HTR-8/SVneo (cell line): ENCODE results near the gene SEC23IP.
"Not testable (repeated sequence)": the region's sequence is repeated elsewhere in the genome, so short reads cannot be mapped to it uniquely, and the experiment has no call there.

Source experiments
- DNase-seq: peaks from one replicate; pipeline ENCODE4 v3.0.0; 2011; ENCODE audit warnings: low spot score, mixed read lengths; ENCODE audit not compliant: insufficient read length
- FAIRE-seq: peaks from 2 replicates; lab custom pipeline; 2011; peaks lifted over from hg19 to GRCh38; lab: Jason Lieb, UNC

SEC23IP gene

DNA sequence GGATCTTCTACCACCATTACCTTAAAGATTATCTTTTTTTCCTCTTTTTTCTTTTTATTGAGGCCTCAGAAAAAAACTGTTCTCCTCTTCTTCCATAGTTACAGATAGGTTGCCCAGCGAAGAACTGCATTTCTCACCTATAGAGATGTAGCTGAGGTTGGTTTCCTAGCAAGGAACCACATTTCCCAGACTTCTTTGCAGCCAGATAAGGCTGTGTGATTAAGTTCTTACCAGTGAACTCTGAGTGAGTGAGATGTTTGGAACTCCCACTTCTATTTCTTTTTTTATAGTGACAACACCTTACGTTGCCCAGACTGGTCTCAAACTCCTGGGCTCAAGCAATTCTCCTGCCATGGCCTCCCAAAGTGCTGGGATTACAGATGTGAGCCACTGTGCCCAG is 14.0 kb upstream of the SEC23IP start:
- no peak for DNase-seq
- no peak for FAIRE-seq

DNA sequence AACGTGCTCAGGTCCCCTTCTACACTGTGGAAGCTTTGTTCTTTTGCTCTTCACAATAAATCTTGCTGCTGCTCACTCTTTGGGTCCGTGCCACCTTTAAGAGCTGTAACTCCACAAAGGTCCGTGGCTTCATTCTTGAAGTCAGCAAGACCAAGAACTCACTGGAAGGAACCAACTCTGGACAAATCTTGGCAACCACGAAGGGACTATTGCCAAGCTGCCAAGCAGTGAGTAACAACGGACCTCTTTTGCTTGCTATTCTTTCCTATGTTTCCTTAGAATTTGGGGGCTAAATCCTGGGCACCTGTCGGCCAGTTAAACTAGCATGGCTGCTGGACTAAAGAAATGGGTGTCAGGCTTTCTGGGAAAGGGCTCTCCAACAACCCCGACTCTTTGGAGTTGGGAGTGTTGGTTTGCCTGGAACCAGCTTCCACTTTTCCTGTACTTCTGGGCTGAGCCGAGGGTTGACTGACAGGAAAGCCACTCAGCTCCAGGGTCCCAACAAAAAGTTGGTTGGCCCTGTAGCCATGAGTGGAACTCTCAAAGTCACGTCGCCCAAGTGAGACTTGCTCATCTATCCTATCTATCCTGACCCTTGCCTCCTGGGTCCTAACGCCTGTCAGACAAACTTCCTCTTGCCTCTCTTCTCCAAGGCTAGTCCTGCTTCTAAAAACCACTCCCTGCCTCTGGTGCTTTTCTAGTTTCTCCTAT is 8.5 kb upstream of the SEC23IP start:
- DNase-seq, FAIRE-seq: not testable (repeated sequence)

DNA sequence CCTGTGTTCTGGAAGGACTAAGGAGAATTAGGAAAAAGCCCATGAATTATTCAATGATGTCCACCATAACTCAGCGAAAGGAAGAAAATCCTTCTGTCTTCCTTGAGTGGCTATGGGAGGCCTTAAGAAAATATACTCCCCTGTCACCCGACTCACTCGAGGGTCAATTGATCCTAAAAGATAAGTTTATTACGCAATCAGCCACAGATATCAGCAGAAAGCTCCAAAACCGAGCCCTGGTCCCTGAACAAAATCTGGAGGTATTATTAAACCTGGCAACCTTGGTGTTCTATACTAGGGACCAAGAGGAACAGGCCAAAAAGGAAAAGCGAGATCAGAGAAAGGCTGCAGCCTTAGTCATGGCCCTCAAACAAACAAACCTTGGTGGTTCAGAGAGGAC is 6.5 kb upstream of the SEC23IP start:
- not testable (repeated sequence) for DNase-seq, FAIRE-seq

DNA sequence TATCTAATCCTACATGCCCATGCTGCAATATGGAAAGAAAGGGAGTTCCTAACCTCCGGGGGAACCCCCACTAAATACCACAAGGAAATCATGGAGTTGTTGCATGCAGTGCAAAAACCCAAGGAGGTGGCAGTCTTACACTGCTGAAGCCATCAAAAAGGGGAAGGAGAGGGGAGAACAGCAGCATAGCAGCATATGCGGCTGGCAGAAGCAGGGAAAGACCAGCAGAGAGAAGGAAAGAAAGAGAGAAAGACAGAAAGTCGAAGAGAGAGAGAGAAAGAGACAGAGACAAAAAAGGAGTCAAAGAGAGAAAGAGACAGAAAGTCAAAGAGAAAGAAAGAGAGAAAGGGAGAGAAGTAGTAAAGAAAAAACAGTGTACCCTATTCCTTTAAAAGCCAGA is 3.8 kb upstream of the SEC23IP start:
- FAIRE-seq, DNase-seq: not testable (repeated sequence)

DNA sequence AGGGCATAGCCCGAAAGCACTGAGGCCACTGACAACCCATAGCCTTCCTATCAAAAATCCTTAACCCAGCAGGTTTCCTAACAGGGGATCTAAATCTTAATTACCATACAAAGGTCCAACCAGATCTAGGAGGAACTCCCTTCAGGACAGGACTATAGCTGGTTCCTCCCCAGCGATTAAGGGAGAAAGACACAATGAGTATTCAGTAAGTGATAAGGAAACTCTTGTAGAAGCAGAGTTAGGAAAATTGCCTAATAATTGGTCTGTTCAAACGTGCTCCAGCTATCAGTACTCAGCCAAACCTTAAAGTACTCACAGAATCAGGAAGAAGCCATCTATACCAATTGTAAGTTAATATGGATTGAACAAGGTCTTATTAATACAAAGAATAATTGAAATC is 3.3 kb upstream of the SEC23IP start:
- not testable (repeated sequence) for DNase-seq, FAIRE-seq

DNA sequence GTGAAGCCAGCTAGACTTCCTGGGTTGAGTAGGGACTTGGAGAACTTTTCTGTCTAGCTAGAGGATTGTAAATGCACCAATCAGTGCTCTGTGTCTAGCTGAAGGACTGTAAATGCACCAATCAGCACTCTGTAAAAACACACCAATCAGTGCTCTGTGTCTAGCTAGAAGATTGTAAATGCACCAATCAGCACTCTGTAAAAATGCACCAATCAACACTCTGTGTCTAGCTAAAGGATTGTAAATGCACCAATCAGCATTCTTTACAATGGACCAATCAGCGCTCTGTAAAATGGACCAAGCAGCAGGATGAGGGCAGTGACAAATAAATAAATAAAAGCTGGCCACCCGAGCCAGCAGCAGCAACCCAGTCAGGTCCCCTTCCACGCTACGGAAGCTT is 2.2 kb upstream of the SEC23IP start:
- DNase-seq, FAIRE-seq: not testable (repeated sequence)

DNA sequence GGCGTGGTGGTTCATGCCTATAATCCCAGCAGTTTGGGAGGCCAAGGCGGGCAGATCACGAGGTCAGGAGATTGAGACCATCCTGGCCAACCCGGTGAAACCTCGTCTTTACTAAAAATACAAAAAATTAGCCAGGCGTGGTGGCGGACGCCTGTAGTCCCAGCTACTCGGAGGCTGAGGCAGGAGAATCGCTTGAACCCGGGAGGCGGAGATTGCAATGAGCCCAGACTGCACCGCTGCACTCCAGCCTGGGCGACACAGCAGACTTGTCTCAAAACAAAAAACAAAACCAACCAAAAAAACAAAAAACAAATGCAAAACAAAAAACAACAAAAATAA is 712 bp upstream of the SEC23IP start:
- not testable (repeated sequence) for DNase-seq, FAIRE-seq

DNA sequence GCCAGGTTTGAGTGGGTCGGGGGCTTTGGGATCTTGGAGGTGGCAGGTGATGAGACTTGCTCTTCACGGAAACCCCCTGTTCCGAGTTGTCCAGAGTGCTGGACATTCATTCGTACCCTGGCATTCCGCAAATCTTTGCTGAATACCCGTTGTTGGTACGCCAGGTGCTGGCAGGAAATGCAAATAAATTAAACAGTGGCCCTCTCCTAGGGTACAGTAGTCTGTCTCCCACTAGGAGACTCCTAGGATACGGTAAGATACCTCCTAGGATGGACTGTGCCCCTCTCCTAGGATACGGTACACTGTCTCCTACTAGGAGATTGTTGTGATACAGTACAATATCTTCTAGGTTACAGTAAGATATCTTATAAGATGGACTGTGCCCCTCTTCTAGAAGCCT is 544 bp downstream of the SEC23IP start:
- FAIRE-seq (no peak), DNase-seq (no peak)

DNA sequence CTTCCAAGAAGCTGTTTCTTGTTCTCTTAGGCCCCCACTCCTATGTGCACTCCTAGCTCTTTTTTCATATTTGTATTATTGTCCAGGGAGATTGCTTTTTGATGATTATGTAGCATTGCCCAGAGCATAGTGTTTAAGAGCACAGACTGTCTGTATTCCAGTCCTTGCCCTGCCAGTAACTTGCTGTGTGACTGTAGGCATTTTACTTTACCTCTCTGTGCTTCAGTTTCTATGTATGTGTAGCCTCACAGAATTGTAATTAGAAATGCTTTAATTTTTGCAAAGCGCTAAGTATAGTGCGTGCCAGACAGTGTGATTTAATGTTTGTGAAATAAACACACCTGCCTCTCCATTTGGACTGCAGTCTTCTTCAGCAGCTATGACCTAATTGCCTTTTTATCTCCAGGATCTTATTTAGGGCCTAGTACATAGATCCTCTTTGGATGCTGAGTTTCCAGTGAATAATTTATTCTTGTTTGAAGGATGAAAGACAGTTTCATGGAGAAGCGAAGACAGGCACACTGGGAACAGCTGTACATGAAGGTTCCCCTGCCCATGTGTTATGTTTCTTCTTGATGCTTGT is 1.4 kb downstream of the SEC23IP start:
- DNase-seq: no peak
- FAIRE-seq: no peak

DNA sequence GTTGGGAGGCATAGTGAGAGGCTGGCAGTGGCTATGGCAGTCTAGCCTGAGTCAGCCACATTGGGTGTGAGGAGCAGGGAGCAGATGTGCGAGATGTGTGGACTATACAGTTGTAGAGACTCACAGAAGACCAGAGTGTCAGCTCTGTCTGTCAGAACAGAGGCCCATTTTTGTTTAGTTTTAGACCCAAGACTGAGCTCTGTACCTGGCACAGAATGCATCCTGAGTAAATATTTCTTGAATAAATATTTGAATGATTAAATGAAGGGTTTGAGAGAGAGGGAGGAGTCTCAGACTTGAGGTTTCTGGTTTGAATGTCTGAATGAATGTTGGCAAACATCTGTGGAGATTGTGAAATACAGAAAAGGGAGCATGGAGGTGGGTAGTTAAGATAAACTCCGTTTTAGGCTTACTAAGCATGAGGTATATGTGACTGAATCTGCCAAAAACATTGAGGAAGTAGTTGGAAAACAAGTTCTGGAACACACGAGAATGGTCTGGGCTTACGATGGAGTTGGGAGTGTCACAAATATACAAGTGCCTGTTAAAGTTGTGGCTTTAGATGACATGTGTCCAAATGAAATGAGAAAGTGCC is 3.6 kb downstream of the SEC23IP start:
- DNase-seq: no peak
- FAIRE-seq: no peak

DNA sequence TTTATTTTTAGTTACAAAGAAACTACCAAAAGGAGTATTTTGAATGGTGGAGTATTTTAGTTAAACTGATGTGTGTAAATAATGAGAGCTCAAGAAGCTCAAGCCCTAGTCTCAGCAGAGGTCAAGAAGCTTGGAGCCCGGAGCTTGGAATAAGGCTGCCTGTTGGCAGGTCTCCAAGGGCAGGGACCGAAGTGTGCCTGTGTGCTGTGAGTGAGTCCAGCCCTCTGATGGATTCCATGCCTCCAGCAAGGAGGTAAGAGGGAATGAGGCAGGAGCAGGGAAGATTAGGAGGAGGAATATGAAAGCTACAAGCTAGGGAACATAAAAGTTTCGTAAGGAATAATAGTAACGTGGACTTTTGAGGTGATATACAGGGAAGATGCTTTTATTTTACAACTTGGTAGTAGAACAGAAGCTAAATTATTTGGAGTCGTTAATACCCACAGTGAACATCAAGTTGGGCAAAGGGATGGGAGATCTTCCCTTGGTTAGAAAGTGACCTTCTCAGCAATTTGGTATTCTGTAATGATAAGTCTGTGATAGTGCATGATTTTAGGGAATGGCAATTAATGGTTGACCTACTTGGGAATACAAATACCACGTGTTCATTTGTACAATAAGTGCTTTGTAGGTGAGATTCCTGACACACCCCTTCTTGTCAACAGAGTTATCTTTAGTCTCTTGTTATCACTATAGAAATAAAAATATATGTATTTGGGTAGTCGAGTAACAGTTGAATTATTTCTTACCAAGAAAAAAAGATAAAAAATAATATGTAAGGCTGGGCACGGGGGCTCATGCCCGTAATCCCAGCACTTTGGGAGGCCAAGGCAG is 4.6 kb downstream of the SEC23IP start:
- no peak for FAIRE-seq
- DNase-seq: no peak

DNA sequence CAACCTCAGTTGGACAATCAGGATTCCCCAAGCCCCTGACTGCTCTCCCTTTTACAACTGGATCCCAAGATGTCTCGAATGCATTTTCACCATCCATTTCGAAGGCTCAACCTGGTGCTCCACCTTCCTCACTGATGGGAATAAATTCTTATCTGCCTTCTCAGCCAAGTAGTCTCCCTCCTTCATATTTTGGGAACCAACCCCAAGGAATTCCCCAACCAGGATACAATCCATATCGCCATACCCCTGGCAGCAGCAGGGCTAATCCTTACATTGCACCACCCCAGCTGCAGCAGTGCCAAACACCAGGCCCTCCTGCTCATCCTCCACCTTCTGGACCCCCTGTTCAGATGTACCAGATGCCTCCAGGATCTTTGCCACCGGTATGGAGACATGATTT is 6.0 kb downstream of the SEC23IP start:
- no peak for FAIRE-seq

DNA sequence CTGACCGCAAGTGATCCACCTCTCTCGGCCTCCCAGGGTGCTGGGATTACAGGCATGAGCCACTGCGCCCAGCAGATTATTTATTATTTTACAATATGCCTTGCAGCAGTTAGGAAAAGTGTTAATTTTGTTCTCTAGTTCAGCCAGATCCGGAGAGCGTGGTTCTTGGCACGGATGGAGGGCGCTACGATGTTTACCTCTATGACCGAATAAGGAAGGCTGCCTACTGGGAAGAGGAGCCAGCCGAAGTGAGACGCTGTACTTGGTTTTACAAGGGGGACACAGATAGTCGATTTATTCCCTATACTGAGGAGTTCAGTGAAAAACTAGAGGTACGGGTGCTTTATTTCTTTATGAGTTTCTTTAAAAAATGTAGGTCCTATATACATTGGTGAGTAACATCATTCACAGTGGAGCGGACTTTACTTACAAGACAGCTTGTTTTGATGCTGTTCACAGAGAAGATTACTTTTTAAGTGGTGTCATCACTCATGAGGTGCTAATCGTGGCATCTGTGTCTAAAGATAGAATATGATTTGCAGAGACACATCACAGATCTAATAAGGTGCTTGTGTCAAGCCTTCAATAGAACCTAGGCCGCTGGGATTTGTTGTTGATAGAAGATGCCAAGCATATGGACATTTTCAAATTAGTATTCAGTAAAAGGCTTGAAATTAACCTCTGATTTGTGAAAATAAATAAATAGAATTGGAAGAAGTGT is 11.6 kb downstream of the SEC23IP start:
- no peak for DNase-seq
- FAIRE-seq: no peak

More for the DNA sequence above, 6.0 kb downstream of the SEC23IP start:
- no peak for DNase-seq

DNA sequence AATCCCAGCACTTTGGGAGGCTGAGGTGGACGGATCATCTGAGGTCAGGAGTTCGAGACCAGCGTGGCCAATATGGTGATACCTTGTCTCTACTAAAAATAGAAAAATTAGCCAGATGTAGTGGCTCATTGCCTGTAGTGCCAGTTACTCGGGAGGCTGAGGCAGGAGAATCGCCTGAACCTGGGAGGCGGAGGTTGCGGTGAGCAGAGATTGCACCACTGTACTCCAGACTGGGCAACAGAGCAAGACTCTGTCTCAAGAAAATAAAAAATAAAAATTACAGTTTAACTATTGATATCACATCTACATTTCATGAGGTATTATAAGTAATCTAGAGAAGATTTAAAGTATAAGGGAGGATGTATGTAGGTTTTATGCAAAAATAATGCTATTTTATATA is 15.2 kb downstream of the SEC23IP start:
- not testable (repeated sequence) for FAIRE-seq

DNA sequence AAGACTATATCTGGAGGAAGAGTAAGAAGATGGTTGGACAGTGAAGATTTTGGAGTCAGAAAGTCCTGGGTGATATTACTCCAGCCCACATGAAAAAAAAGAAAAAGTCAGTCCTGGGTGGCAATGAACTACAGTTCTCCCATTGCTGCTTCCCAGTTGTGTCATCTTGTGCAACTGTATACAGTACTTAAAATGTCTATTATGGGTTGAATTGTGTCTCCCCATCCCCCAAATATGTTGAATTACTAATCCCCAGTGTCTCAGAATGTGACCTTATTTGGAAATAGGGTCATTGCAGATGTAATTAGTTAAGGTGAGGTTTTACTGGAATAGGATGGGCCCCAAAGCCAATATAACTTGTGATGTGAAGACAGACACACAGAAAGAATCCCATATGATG is 15.6 kb downstream of the SEC23IP start:
- DNase-seq (no peak), FAIRE-seq (no peak)

More for the DNA sequence above, 15.2 kb downstream of the SEC23IP start:
- DNase-seq: not testable (repeated sequence)

DNA sequence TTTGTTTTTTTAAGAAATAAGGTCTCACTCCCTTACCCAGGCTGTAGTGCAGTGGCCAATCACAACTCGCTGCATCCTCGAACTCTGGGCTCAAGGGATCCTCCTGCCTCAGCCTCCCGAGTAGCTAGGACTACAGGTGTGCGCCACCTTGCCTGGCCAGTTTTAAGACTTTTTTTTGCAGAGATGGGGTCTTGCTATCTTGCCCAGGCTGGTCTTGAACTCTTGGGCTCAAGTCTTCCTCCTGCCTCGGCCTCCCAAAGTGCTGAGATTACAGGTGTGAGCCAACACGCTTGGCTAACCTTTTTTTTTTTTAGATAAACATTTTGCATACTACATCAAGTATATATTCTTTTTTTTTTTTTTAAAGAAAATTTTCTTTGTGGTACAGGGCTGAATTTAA is 18.2 kb downstream of the SEC23IP start:
- DNase-seq: no peak
- FAIRE-seq: no peak

DNA sequence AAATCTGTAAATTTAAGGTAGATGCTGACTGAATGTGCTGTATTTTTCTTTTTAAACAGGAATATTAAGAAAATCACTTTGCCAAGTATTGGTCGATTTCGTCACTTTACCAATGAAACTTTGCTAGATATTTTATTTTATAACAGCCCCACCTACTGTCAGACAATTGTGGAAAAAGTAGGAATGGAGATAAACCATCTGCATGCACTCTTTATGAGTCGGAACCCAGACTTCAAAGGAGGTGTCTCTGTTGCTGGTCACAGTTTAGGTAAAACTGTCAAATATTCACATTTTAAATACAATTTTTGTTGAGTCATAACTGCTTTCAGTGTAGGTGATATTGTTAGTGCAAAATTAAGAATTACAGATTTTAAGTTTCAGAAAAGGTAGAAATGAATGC is 25.2 kb downstream of the SEC23IP start:
- no peak for FAIRE-seq
- DNase-seq: no peak

DNA sequence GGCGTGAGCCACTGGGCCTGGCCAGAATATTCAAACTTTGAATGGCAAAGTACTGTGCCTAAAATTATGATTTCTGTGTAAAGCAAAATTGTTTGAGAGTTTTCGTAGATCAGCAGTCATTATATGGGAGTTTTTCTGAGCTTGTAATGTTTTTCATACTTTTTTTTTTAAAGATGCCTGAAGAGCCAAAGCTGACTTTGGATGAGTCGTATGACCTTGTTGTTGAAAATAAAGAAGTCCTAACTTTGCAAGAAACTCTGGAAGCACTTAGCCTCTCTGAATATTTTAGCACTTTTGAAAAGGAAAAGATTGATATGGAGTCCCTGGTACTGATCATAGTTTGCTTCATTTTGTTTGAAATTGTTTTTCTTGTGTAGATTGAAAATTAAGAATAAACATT is 26.7 kb downstream of the SEC23IP start:
- FAIRE-seq: no peak
- no peak for DNase-seq

DNA sequence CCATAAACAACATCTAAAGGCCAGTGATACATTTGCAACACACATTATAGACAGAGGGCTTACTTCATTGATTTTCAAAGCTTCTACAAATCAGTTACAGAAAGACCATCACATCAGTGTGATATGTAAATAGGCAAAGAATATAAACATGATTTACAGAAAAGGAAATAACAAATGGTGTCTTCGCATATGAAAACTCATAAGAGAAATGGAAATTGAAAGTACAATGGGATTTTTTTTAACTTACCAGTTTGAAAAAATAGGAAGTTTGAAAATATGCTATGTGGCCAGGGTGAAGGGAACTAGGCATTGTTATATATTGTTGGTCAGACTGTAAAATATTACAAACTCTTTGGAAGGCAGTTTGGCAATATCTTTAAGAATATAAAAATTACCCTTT is 27.3 kb downstream of the SEC23IP start:
- DNase-seq: no peak
- FAIRE-seq: no peak

DNA sequence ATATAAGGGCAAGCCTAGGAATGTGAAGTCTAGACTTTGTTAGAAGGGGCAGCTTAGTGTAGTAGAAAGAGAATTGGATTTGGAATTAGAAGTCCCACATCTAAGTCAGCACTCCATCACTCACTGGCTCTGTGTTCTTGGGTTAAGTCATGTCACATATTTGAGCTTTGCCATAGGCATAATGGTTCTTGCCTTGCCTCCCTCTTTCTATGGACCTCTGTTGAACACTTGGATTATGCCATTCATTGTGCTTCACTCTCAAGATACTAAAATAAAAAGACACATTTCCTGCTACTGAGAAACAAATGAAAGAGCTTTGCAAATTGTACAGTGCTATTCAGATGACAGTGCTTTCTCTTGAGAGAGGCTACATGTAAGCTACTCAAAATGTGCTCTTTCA is 35.9 kb downstream of the SEC23IP start:
- no peak for FAIRE-seq
- DNase-seq: no peak
